LNCaP clone FGC (cell line): ENCODE measurements around the gene MUC5B.
A peak's percentile ranks its signal among the peaks of the same experiment; 100 is the strongest.

Experiments used
- DNase-seq: peaks from one replicate; pipeline ENCODE4 v3.0.0-alpha.2; 2011; ENCODE audit warnings: low read depth
- H3K4me3 ChIP-seq: 2 replicates; pipeline ENCODE4 v1.5.1; 2011; ENCODE audit warnings: mild to moderate bottlenecking, low read depth, low read length, control low read depth
- CTCF ChIP-seq: IDR thresholded peaks from 2 replicates; pipeline ENCODE4 v1.5.1; 2012; ENCODE audit warnings: mild to moderate bottlenecking; ENCODE audit not compliant: control insufficient read depth, insufficient read depth; ENCODE audit errors: extremely low read depth

MUC5B gene

GRCh38 chr11:1259561-1259960 lies 36.7 kb downstream of the MUC5B start:
- H3K4me3 ChIP-seq: no peak overlapping the region

GRCh38 chr11:1260023-1260501 lies 37.2 kb downstream of the MUC5B start:
- no peak for TF ChIP-seq CTCF
- no peak overlapping the region for H3K4me3 ChIP-seq
- no peak for DNase-seq

More at GRCh38 chr11:1259561-1259960, 36.7 kb downstream of the MUC5B start:
- no peak for TF ChIP-seq CTCF
- no peak for DNase-seq

- no peak for DNase-seq
- TF ChIP-seq CTCF: no peak
- no peak overlapping the region for H3K4me3 ChIP-seq
These were observed 37.8 kb downstream of the MUC5B start for GRCh38 chr11:1260620-1261019.

GRCh38 chr11:1261241-1262071 lies 38.6 kb downstream of the MUC5B start:
- no peak for DNase-seq
- peak overlapping the region; percentile 75 for H3K4me3 ChIP-seq
- no peak for TF ChIP-seq CTCF

GRCh38 chr11:1262172-1263006 lies 39.5 kb downstream of the MUC5B start:
- H3K4me3 ChIP-seq: peak overlapping the region; percentile 75
- peak; percentile 75 for DNase-seq
- no peak for TF ChIP-seq CTCF

- no peak for DNase-seq
- H3K4me3 ChIP-seq: peak overlapping the region; percentile 75
- TF ChIP-seq CTCF: no peak
These were observed 40.1 kb downstream of the MUC5B start for GRCh38 chr11:1263010-1263409.
